Duodenal mucosa (tissue), 2 donors: ENCODE measurements around the gene ZACN.

Experiments
- H3K27ac ChIP-seq: one replicate; pipeline ENCODE4 v1.7.0; 2013; ENCODE audit warnings: low read depth, low read length
- H3K27me3 ChIP-seq, 2 donors: one replicate each; pipeline ENCODE4 v1.7.0; 2013; ENCODE audit warnings: low read length in 2 of 2, control low read depth in 1 of 2; ENCODE audit not compliant: insufficient read depth in 2 of 2, control insufficient read depth in 1 of 2
- H3K36me3 ChIP-seq, 2 donors: one replicate each; pipeline ENCODE4 v1.7.0; 2013; ENCODE audit warnings: low read length in 2 of 2, control low read depth in 1 of 2; ENCODE audit not compliant: insufficient read depth in 2 of 2, control insufficient read depth in 1 of 2
- H3K4me1 ChIP-seq, 2 donors: one replicate each; pipeline ENCODE4 v1.7.0; 2013; ENCODE audit warnings: low read length in 2 of 2, control low read depth in 1 of 2; ENCODE audit not compliant: insufficient read depth in 2 of 2, control insufficient read depth in 1 of 2
- H3K4me3 ChIP-seq, 2 donors: one replicate each; pipeline ENCODE4 v1.7.0; 2013; ENCODE audit warnings: low read length in 2 of 2, low read depth in 1 of 2
- H3K9ac ChIP-seq, 2 donors: one replicate each; pipeline ENCODE4 v1.7.0; 2013; ENCODE audit warnings: low read length in 2 of 2, low read depth in 1 of 2
- H3K9me3 ChIP-seq, 2 donors: one replicate each; pipeline ENCODE4 v1.7.0; 2013; ENCODE audit warnings: low read length in 2 of 2, control low read depth in 1 of 2; ENCODE audit not compliant: control insufficient read depth in 1 of 2

ZACN gene

GRCh38 chr17:76081295-76082210 is 2.6 kb downstream of the ZACN start:
- Histone ChIP-seq H3K9ac (no peak overlapping the region), H3K9me3 (no peaks in the 10 kb centered on the region), H3K36me3 (peaks cover 29 to 41% of the 10 kb centered on the region in 2 donors), H3K4me3 (no peak overlapping the region), H3K27me3 (peaks cover 34 to 35% of the 10 kb centered on the region in 2 donors), H3K27ac (no peak overlapping the region), H3K4me1 (peaks cover 5 to 7% of the 10 kb centered on the region in 2 donors)

GRCh38 chr17:76082326-76083251 is 3.6 kb downstream of the ZACN start:
- Histone ChIP-seq H3K27me3 (peaks cover 24% of the 10 kb centered on the region in 2 donors), H3K4me1 (no peaks in the 10 kb centered on the region), H3K9me3 (no peaks in the 10 kb centered on the region), H3K36me3 (peaks cover 36 to 52% of the 10 kb centered on the region in 2 donors), H3K9ac (no peak overlapping the region), H3K4me3 (no peak overlapping the region), H3K27ac (no peak overlapping the region)

- no peak overlapping the region for H3K9ac ChIP-seq
- H3K27ac ChIP-seq = no peak overlapping the region
- peaks cover 44 to 61% of the 10 kb centered on the region in 2 donors for H3K36me3 ChIP-seq
- no peak overlapping the region for H3K4me3 ChIP-seq
- no peaks in the 10 kb centered on the region for H3K4me1 ChIP-seq
- H3K9me3 ChIP-seq = no peaks in the 10 kb centered on the region
- peaks cover 16 to 17% of the 10 kb centered on the region in 2 donors for H3K27me3 ChIP-seq
Measured at GRCh38 chr17:76083536-76084182, 4.7 kb downstream of the ZACN start.

- peaks cover under 1 to 1% of the 10 kb centered on the region in 2 donors for H3K27me3 ChIP-seq
Measured at GRCh38 chr17:76085066-76085730, 6.2 kb downstream of the ZACN start.

GRCh38 chr17:76085731-76086366 is 6.9 kb downstream of the ZACN start:
- Histone ChIP-seq H3K27me3 (no peaks in the 10 kb centered on the region), H3K36me3 (peaks cover 53 to 82% of the 10 kb centered on the region in 2 donors), H3K9me3 (no peaks in the 10 kb centered on the region), H3K4me3 (no peak overlapping the region), H3K9ac (no peak overlapping the region), H3K27ac (no peak overlapping the region), H3K4me1 (no peaks in the 10 kb centered on the region)

More at GRCh38 chr17:76085066-76085730, 6.2 kb downstream of the ZACN start:
- no peak overlapping the region for H3K27ac ChIP-seq
- no peak overlapping the region for H3K9ac ChIP-seq
- H3K36me3 ChIP-seq = peaks cover 51 to 77% of the 10 kb centered on the region in 2 donors
- no peaks in the 10 kb centered on the region for H3K9me3 ChIP-seq
- no peak overlapping the region for H3K4me3 ChIP-seq
- no peaks in the 10 kb centered on the region for H3K4me1 ChIP-seq

GRCh38 chr17:76086384-76086783 is 7.4 kb downstream of the ZACN start:
- H3K9ac ChIP-seq = no peak overlapping the region
- H3K27me3 ChIP-seq = no peaks in the 10 kb centered on the region
- H3K4me3 ChIP-seq = no peak overlapping the region
- H3K9me3 ChIP-seq = no peaks in the 10 kb centered on the region
- no peak overlapping the region for H3K27ac ChIP-seq
- H3K4me1 ChIP-seq = no peaks in the 10 kb centered on the region
- peaks cover 56 to 87% of the 10 kb centered on the region in 2 donors for H3K36me3 ChIP-seq

- no peaks in the 10 kb centered on the region for H3K9me3 ChIP-seq
- H3K27ac ChIP-seq = no peak overlapping the region
- H3K36me3 ChIP-seq = peaks cover 58 to 94% of the 10 kb centered on the region in 2 donors
- H3K9ac ChIP-seq = no peak overlapping the region
- H3K27me3 ChIP-seq = no peaks in the 10 kb centered on the region
- H3K4me3 ChIP-seq = no peak overlapping the region
- H3K4me1 ChIP-seq = no peaks in the 10 kb centered on the region
Measured at GRCh38 chr17:76087531-76087930, 8.5 kb downstream of the ZACN start.

GRCh38 chr17:76088041-76088867 is 9.3 kb downstream of the ZACN start:
- no peak overlapping the region for H3K4me3 ChIP-seq
- no peak overlapping the region for H3K9ac ChIP-seq
- peaks cover 61 to 94% of the 10 kb centered on the region in 2 donors for H3K36me3 ChIP-seq
- no peaks in the 10 kb centered on the region for H3K9me3 ChIP-seq
- H3K27me3 ChIP-seq = no peaks in the 10 kb centered on the region
- no peaks in the 10 kb centered on the region for H3K4me1 ChIP-seq
- H3K27ac ChIP-seq = no peak overlapping the region
